Hematopoietic multipotent progenitor cell treated with erythropoietin and hydrocortisone succinate and interleukin-3 and kit ligand, for 15 days (in vitro differentiated cells): ENCODE data around the gene CCDC97.

Experiments
- DNase-seq: peaks from one replicate; pipeline ENCODE4 v3.0.0-alpha.2; 2015; ENCODE audit warnings: low spot score

The CCDC97 gene

GRCh38 chr19:41298348-41298964 is 11.5 kb upstream of the CCDC97 start:
- DNase-seq = no peak

GRCh38 chr19:41299046-41299754 is 10.8 kb upstream of the CCDC97 start:
- DNase-seq = no peak

- peak; percentile 14 for DNase-seq
Observed at GRCh38 chr19:41299755-41300089, 10.2 kb upstream of the CCDC97 start.

- no peak for DNase-seq
Observed at GRCh38 chr19:41300555-41300954, 9.4 kb upstream of the CCDC97 start.

GRCh38 chr19:41302624-41303351 is 7.2 kb upstream of the CCDC97 start:
- DNase-seq = no peak

- DNase-seq = no peak
Observed at GRCh38 chr19:41303954-41304353, 6.0 kb upstream of the CCDC97 start.

GRCh38 chr19:41304706-41305483 is 5.1 kb upstream of the CCDC97 start:
- DNase-seq = no peak

- no peak for DNase-seq
Observed at GRCh38 chr19:41305927-41306793, 3.8 kb upstream of the CCDC97 start.

- DNase-seq = no peak
Observed at GRCh38 chr19:41307090-41307875, 2.7 kb upstream of the CCDC97 start.

- DNase-seq = no peak
Observed at GRCh38 chr19:41307954-41308449, 2.0 kb upstream of the CCDC97 start.

GRCh38 chr19:41308450-41309179 is 1.4 kb upstream of the CCDC97 start:
- DNase-seq = peak; percentile 90

- peak; percentile 41 for DNase-seq
Observed at GRCh38 chr19:41309180-41310032, 566 bp upstream of the CCDC97 start.

- DNase-seq = no peak
Observed at GRCh38 chr19:41311072-41311471, 1.1 kb downstream of the CCDC97 start.

- no peak for DNase-seq
Observed at GRCh38 chr19:41311613-41312012, 1.6 kb downstream of the CCDC97 start.

- no peak for DNase-seq
Observed at GRCh38 chr19:41316306-41316920, 6.4 kb downstream of the CCDC97 start.

GRCh38 chr19:41318696-41319499 is 8.9 kb downstream of the CCDC97 start:
- no peak for DNase-seq

GRCh38 chr19:41319500-41320184 is 9.7 kb downstream of the CCDC97 start:
- no peak for DNase-seq
